ENCODE data around the gene FAM47A.

The FAM47A gene

DNA sequence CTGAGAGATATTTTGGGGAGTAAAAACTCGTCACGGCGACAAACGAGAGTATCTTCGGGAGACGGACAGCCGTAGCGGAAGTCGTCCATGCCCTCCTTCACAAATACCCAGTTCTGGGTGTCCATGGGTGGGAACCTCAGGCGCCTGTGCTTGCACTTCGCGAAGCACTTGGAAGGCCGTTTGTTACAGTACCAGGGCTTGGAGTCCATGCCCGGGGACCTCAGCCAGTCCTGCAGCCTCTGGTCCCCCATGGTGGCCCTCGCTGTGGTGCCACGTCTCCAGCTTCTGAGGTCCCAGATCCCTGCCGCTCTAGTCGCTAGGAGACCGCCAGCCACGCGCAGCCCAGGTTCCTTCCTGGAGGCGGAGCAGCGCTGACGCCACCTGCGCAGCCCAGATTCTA, at the start of gene FAM47A:
FAM47A (minus strand) TSS at position 287 of the 400 bp plus-strand sequence; CDS start at position 251, 36 bp downstream.
- no peak for DNase-seq

DNA sequence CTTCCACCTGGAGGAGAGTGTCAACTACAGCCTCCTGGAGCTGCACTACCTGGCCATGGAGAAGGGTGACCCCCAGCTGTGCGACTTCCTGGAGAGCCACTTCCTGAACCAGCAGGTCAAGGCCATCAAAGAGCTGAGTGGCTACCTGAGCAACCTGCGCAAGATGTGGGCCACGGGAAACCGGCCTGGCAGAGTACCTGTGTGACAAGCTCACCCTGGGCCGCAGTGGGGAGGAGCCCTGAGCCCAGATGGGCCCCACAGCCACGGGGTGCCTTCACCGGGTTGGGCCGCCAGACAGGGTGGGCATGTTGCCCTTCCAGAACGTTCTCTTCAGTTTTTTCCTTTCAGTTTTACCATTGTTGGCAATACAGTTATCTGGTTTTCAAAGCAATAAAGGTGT, 15.2 kb upstream of the FAM47A start:
- no peak for DNase-seq

DNA sequence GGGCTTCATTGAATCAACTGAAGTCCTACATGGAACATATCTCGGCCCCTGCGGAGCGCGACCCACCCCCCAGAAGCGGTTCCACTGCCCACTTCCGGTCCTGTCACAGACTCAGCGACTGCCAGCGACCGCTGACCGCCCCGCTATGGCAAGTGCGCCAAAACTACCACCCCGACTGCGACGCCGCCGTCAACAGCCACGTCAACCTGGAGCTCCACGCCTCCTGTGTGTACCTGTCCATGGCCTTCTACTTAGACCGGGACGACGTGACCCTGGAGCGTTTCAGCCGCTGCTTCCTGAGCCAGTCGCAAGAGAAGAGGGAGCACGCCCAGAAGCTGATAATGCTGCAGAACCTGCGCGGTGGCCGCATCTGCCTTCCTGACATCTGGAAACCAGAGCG, 14.8 kb upstream of the FAM47A start:
- no peak for DNase-seq

DNA sequence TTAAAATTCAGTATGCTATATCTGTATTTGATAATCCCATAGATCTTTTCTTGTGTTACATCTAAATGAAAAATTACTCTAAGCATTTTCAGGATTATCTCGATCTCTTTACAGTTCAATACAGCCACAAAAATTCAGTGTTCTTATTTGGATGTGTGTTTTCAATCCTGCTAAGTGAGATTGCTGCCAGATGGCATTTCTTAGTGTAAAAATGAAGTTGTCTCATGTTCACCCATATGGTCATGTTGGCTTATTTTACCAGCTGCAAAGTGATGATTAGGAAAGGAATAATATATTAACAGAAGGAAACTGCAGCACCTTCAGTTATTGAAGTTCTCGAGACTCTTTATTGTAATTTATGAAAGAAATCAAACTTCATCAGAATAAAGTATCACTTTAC, 12.1 kb upstream of the FAM47A start:
- DNase-seq = peak; percentile 24

DNA sequence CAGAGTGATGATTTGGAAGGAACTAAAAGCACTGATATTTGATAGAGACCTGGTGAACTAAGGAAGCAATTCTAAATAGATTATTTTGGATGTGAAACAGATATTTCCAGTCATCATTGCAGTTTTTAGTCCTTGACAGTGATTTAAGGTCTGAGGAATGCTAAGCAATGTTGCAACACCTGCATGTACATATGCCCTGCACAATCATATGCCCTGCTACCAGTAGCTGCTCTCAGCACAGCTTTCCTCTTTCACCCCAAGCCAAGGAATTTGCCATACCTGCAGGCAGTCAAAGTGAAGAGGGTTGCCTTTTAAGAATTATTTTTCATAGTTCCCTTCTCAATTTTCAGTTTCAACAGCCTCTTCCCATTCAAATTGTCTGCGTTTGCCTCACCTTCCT, 8.7 kb upstream of the FAM47A start:
- no peak for DNase-seq

DNA sequence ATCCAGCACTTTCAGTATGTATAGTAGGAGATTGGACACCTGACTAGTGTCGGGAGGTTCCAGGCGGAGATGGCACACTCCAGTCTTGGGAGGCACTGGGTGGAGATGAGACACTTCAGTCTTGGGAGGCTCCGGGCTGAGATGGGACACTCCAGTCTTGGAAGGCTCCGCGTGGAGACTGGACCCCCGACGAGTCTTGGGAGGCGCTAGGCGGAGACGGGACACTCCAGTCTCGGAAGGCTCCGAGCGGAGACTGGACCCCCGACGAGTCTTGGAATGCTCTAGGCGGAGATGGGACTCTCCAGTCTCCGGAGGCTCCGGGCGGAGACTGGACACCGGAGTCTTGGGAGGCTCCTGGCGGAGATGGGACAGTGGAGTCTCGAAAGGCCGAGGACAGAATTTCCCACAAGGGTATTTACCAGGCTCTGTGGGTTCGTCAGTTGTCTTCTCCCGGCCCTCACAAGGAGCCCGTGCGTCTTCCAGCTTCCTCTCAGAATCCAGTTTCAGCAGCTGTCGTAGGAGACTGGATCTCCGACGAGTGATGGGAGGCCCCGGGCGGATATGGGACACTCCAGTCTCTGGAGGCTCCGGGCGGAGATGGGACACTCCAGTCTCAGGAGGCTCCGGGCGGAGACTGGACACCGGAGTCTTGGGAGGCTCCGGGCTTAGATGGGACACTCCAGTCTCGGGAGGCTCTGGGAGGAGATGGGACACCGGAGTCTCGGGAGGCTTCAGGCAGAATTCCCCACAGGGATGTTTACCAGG, 952 bp downstream of the FAM47A start:
- DNase-seq = no peak

DNA sequence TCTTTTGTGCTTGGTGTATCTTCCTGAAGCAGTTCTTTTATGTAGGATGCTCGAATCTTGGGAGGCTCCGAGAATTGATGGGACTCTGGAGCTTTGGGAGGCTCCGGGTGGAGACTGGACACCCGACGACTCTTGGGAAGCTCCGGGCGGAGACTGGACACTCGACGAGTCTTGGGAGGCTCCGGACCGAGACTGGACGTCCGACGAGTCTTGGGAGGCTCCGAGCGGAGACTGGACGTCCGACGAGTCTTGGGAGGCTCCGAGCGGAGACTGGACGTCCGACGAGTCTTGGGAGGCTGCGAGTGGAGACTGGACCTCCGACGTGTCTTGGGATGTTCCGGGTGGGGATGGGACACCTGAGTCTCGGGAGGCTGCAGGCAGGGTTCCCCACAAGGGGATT, 1.6 kb downstream of the FAM47A start:
- no peak for DNase-seq

DNA sequence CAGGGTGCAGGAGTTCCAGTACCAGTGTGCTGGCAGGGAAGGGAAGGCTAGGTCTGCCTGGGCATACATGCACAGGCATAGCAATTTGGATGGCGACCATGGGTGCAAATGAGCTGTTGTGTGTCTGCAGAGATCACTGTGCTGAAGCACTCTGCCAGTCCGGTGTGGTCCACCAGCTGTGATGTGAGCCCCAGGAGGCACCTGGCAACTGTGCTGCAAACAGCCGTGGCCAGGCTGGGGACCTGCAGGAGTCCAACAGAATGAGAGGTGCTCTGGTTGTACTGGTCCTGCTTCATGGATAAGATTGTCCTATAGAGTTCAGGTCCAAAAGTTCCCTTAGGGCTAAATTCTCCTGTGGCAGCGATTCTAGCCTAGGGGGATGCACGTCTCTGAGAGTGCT, 6.1 kb downstream of the FAM47A start:
- DNase-seq = no peak

DNA sequence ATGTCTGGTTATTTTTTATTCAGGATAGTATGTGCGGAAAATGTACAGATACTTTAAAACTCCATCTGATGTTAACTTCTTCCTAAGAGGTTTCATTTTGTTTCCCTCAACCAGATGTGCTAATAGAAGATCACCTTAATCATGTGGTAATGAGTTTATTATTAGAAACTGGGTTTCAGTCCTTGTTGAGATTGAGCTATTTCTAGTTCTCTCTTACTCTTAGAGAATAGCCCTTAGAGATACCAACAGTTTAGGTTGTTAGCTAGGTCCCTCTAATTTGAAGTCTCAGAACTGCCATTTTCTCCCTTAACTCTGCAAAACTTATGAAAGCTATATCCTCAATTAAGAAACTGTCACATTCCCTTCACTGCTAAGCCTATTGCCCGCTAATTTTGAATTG, 13.0 kb downstream of the FAM47A start:
- no peak for DNase-seq

DNA sequence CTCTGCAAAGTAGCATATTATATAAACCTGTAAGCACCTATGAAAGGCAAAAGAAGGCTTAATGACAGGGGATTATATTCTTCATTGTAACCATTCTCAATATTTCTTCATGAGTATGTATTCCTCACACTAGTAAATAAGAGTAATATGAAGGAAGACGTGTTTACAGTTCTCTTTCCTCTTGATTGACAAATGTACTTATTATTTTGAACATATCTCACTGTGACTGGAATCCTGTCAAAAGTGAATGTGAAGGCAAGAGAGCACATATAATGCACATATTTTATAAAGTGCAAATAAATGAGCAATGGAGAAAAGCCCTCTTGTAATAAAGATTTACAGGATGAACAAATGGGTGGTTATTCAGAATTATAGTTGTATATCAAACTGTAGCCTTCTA, 19.7 kb downstream of the FAM47A start:
- DNase-seq = no peak
